GM15510 (cell line): ENCODE measurements around the gene DIP2C.

ENCODE experiments used
- POLR2A ChIP-seq: IDR thresholded peaks from 3 replicates; pipeline ENCODE4 v1.6.1; 2011; ENCODE audit warnings: borderline replicate concordance; ENCODE audit not compliant: insufficient read length; ENCODE audit errors: extremely low read depth

Gene DIP2C

GRCh38 chr10:361203-362081 is 328.0 kb downstream of the DIP2C start:
- no peak for TF ChIP-seq POLR2A

DNA sequence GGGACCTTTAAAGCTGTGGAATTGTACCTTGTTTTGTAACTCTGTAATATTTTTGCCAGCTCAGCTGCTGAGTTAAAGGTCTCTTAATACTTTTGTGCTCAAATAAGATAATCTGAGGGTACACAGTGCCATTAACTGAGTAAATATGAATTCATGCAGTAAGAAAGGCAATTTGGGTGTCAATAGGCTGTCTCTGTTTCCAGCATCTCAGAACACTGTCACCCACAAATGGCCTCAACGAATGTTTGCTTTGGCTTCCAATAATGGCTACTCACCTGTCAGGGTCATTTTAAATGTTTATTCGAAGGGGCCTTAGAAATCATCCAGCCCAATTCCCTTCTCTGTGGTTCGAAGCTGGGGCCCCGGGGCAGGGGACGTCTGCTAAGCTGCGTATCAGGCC is 328.8 kb downstream of the DIP2C start:
- no peak for TF ChIP-seq POLR2A

DNA sequence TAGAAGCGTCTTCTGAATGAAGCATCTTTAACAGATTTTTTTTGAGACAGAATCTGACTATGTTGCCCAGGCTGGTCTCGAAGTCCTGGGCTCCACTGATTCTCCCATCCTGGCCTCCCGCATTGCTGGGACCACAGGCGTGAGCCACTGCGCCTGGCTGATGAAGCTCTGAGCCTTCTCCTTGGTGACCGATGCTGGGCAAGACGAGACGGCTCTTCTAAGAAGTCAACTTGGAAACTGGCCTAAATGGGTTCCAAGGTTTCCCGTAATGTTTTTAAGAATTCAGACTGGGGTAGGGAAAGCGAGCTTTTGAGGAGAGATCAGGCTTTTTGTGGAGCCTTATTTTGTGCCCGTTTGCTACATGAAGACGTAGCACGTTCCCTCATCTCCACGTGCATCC is 329.7 kb downstream of the DIP2C start:
- TF ChIP-seq POLR2A, result no peak

DNA sequence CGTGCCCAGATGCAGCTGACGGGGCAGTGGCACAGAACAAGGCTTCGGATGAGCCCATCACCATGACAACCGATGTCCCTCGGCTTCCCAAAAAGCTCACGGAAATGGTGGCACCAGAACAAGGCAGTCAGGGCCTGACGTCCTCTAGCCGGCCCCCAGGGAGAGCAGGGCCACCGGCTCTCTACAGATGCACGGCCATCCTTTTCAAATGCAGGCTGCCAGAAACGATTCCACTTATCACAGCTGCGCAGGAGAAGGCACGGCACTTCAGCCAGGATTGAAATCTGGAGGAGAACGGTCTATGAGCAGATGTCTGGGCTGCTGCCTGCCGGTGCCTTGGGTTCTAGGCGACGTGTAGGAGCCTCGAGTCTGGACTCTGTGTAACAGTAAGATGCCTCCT is 330.4 kb downstream of the DIP2C start:
- TF ChIP-seq POLR2A, result no peak

DNA sequence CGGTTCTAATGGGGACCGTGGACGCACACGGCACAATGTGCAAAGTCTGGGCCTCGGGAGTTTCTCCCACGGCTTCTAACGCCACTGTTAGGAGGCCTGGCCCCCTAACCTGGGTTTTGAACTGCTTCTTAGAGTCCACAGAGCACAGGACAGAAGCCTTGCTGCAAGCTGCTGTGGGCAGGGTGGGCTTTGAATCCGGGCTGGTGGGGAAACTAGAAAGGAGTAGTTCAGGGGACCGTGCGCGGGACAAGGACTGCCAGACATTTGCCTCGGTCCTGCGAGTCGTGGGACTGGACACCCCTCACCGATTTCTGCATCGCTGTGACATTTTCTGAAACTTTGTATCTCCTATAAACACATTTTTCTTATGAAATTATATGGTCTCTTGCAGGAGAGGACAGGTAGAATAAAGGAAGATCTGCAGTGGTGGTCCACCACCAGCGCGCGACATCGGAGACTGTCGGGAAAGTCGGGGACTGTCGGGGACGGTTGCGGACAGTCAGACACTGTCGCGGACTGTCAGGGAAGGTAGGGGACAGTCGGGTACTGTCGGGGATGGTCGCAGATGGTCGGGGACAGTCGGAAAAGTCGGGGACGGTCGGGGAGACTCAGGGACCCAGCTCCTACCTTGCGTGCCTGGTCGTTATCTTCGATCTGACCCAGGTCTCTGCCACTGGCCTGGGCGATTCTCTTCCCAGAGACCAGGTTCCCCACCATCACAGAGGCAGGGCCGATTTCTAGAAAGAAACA is 332.1 kb downstream of the DIP2C start:
- TF ChIP-seq POLR2A, result no peak

DNA sequence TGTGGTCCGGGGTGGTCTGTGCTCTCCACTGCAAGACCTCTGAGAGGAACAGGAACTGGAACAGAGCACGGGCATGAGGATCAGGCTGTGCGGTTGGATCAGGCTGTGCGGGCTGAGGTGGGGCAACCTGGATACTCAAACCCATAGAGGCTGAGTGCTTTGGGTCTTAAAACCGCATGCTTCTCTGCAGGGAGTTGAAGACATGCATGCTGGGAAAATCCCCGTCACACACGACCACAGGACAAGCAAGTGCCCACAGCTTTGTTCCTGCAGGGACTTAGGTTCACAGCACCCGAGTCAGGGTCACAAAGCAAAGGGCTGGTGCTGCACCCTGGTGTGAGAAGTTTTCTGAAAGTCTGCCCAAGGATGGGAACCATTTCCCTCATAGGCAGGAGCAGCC is 333.0 kb downstream of the DIP2C start:
- no peak for TF ChIP-seq POLR2A

DNA sequence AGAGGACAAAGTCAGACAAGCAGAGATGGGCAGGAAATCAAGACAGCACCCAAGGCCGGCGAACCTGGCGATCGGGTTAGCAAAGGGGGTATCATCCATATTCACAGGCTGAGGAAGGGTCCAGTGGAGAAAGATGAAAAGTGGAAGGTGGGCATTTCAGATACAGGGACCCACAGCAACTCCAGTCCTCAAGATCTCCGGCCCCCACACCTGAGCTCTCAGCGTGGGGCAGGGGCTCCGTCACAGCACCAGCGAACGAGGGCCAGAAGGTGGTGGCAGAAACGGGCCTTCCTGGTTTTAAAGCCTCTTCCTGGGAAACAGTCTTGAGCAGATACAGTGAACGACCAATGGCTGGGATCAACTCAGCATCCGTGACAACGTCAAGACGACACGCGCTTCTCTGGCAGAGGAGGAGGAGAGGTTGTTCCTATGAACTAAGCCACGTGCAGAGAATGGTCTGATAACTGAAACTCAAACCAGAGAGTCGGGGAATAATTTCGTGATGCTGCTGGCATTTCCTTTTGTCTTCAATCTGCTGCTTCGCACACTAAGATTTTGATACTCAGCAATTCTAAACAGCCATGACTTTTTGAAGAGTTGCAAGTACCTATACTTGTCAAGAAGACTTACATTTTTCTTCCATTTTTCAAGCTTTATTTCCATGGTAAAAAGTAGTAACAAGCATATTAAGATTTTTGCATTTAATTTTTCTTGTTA is 334.4 kb downstream of the DIP2C start:
- TF ChIP-seq POLR2A, result no peak

DNA sequence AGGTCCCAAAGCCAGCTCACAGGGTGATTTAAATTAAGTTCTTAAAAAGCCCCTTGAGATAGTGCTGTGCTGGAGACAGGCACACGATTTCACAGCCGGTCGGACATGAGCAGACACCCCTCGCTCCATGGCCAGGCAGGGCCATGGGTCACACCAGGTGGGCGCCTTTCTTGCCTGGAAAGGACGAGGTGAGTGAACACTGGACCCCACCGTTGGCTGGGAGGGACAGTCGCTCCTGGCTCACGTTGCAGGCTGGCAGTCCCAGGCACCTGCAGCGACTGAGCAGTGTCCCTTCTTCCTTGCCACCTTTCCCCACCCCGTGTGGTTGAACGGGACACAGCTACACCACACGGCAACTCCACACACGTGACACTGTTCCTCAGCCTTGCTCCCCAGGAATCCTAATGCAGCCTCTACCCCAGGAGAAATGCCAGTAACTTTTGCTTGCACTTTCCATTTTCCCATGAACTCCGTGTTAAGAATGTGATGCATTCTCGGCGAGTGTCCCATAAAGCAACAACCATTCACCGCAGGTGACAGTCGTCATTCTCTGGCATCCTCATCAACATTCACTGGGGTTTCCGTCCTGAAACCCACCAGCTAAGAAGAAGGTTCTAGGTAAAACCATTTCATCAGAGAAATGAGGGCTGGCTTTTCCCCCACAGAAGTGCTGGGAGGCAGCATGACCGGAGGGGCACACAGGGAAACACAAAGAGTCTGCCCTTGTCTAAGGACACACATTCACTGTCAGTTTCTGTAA is 336.8 kb downstream of the DIP2C start:
- no peak for TF ChIP-seq POLR2A

DNA sequence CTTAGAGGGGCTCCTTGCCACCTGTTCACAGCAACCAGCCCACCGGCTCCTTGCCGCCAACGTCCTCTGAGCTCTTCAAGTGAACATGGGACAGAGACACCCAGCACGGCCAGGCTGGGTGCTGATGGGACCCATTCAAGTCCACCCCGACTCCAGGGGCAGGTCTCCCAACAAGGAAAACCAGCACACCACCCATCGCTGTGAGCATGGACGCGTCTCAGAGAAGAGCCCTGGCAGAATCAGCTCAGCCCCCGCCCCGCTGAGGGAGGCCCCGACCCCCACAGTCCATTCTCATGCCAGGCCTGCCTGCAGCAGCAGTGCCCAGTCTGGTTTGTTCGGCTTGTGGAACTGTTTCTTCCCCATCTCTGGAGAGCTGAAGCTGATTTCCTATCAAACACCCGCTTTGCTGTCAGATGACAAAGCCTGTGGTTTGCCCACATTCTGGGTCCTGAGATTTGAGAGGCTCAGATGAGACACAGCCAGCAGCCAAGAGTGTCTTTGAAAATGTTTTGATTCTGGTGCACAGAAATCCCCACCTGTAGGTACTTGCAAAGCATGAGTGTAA is 337.6 kb downstream of the DIP2C start:
- no peak for TF ChIP-seq POLR2A

- TF ChIP-seq POLR2A, result no peak
Measured at GRCh38 chr10:350981-351501, 338.4 kb downstream of the DIP2C start.

DNA sequence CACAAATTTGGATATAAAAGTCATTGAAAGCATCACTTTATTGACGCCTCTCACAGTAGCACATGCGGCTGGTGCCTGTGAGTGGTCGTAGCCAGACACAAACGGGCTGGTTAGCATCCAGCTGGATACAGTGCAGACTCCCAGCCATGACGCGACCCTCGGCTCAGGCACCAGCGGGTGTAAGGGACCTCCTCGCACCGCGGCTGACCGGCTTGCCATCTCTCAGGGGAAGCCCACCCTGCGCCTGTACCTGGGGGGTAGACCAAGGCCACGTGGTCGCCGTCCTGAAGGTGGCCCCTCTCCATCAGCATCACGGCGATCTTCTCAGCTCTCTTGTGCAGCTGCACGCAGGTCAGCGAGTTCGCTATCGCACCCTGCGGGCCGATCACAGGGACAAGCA is 340.4 kb downstream of the DIP2C start:
- TF ChIP-seq POLR2A, result no peak

GRCh38 chr10:348456-348855 is 341.0 kb downstream of the DIP2C start:
- no peak for TF ChIP-seq POLR2A

GRCh38 chr10:344582-345200 is 344.8 kb downstream of the DIP2C start:
- no peak for TF ChIP-seq POLR2A
